ELR (cell line): Measurements from ENCODE around the gene ZBTB8OS.
"Not testable (repeated sequence)": the region's sequence is repeated elsewhere in the genome, so short reads cannot be mapped to it uniquely, and the experiment has no call there.

Experiments used
- DNase-seq: peaks from one replicate; pipeline ENCODE4 v3.0.0-alpha.2; 2015; ENCODE audit warnings: low read depth

The ZBTB8OS gene

DNA sequence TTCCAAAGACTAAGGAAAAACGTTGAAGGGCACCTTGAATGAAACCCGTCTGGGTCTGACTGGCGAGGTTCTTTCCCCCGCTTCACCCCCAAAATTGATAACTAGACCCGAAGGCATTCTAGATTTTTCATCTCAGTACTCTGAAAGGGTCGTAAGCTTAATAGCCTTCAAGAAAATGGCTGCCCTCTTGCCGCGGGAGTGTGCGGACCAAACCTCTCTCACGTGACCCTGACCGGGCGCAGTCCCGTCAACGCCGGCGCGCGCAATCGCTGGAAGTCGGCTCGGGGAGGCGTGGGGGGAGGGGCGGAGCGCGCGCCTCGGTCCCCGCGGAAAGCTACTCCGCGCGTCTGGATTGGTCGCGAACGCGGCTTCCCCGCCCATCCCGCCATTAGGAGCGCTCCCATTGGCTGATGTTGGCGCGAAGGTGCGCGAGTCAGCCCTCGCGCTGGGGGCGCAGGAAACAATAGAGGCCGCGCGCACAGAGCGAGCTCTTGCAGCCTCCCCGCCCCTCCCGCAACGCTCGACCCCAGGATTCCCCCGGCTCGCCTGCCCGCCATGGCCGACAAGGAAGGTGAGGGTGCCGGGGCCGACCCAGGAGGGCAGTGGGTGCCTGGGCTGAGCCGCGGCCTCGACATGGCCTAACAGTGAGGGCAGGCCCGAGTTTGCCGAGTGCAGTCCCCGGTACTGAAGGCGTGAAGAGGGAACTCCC lies 556 bp upstream of the ZBTB8OS start, which contains the start of gene RBBP4:
TSS of gene RBBP4 (plus strand) at position 457 of the 709 bp plus-strand sequence. CDS start at position 556, 99 bp downstream.
- peak; percentile 97 for DNase-seq

DNA sequence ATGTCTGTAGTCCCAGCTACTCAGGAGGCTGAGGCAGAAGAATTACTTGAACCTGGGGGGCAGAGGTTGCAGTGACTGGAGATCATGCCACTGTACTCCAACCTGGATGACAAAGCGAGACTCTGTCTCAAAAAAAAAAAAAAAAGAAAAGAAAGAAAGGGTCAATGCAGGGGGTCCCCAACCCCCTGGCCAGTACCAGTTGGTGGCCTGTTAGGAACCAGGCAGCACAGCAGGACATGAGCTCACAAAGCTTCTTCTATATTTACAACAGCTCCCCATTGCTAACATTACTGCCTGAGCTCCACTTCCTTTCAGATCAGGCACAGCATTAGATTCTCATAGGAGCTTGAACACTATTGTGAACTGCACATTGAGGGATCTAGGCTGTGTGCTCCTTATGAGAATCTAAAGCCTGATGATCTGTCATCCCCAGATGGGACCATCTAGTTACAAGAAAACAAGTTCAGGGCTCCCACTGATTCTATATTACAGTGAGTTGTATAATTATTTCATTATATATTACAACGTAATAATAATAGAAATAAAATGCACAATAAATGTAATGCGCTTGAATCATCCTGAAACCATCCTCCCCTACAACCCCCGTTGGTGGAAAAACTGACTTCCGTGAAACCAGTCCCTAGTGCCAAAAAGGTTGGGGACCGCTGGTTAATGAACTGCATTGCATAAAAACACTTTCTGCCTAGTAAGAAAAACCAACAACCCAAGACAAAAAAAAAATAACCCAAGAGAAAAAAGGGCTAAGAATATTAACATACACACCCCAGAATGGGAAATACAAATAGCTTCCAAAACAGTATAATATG lies 2.8 kb downstream of the ZBTB8OS start:
- no peak for DNase-seq

- no peak for DNase-seq
Measured at GRCh38 chr1:32644426-32644825, 5.9 kb downstream of the ZBTB8OS start.

DNA sequence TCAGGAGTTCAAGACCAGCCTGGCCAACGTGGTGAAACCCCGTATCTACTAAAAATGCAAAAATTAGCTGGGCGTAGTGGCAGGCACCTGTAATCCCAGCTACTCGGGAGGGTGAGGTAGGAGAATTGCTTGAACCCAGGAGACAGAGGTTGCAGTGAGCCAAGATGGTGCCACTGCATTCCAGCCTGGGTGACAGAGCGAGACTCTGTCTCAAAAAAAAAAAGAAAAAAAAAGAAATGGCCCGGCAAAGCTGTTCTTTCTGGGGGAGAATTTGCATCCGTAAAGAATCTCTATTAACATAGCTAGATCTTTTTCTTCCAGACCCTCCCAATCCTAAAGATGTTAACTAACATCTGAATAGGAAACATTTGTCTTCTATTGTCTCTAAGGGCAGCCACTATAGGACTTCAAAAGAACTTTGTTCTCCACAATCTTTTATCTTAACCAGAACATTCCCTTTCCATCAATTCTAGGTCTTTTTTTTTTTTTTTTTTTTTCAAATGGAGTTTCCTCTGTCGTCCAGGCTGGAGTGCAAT lies 8.0 kb downstream of the ZBTB8OS start:
- not testable (repeated sequence) for DNase-seq

GRCh38 chr1:32639489-32640075 lies 10.8 kb downstream of the ZBTB8OS start:
- no peak for DNase-seq

DNA sequence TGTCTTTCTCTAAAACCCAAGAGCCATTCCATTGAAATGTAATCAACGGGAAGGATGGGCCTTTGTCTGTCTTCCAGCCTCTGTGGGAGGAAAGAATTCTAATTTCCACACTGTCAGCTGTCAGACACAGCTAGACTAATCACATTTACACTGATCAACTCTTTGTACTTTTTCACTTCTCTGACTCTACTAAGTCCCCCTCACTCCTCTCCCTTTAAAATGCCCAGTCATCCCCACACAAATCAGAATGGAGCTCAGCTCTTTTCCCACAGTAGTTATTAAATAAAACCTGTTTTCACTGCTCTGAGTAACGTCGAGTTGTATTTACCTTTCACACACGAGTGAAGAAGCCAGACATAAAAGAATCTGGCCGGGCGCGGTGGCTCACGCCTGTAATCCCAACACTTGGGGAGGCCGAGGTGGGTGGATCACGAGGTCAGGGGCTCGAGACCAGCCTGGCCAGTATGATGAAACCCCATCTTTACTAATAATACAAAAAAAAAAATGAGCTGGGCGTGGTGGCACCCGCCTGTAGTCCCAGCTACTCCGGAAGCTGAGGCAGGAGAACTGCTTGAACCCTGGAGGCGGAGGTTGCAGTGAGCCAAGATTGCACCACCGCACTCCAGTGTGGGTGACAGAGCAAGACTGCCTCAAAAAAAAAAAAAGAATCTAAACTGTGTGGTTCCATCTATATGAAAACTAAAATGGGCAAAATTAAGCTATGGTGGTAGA lies 13.3 kb downstream of the ZBTB8OS start:
- DNase-seq = no peak

- DNase-seq = no peak
Measured at GRCh38 chr1:32635508-32636277, 14.7 kb downstream of the ZBTB8OS start.

GRCh38 chr1:32632829-32633228 lies 17.5 kb downstream of the ZBTB8OS start:
- no peak for DNase-seq

GRCh38 chr1:32630173-32630572 lies 20.2 kb downstream of the ZBTB8OS start:
- not testable (repeated sequence) for DNase-seq

DNA sequence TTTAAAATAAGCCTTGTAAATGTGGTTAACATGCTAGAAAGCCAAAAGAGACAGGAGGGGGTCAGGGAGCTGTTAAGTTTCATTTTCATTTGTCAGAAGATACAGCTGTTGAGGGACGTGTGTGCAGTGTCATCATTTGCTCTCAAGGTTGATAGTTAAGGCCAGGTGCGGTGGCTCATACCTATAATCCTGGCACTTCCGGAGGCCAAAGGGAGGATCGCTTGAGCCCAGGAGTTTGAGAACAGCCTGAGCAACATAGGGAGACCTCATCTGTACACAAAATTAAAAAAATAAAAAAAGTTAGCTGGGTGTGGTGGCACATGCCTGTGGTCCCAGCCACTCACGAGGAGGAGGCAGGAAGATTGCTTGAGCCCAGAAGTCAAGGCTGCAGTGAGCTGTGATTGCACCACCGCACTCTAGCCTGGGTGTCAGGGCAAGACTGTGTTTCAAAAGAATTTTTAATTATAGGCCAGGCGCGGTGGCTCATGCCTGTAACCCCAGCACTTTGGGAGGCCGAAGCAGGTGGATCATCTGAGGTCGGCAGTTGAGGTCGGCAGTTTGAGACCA lies 22.7 kb downstream of the ZBTB8OS start:
- no peak for DNase-seq

- DNase-seq = no peak
Measured at GRCh38 chr1:32626176-32626575, 24.2 kb downstream of the ZBTB8OS start.

- no peak for DNase-seq
Measured at GRCh38 chr1:32623775-32624174, 26.6 kb downstream of the ZBTB8OS start.

- no peak for DNase-seq
Measured at GRCh38 chr1:32622806-32623681, 27.3 kb downstream of the ZBTB8OS start.

DNA sequence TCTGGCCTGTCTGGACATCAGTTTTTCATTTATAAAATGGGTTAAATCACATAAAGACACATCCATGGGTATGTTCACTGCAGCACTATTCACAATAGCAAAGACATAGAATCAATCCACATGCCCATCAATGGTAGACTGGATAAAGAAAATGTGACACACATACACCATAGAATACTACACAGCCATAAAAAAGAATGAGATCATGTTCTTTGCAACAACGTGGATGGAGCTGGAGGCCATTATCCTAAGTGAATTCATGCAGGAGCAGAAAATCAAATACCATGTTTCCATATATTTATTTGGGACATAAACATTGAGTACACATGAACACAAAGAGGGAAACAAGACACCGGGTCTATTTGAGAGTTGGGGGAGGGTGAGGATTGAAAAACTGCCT lies 28.1 kb downstream of the ZBTB8OS start:
- DNase-seq = no peak

DNA sequence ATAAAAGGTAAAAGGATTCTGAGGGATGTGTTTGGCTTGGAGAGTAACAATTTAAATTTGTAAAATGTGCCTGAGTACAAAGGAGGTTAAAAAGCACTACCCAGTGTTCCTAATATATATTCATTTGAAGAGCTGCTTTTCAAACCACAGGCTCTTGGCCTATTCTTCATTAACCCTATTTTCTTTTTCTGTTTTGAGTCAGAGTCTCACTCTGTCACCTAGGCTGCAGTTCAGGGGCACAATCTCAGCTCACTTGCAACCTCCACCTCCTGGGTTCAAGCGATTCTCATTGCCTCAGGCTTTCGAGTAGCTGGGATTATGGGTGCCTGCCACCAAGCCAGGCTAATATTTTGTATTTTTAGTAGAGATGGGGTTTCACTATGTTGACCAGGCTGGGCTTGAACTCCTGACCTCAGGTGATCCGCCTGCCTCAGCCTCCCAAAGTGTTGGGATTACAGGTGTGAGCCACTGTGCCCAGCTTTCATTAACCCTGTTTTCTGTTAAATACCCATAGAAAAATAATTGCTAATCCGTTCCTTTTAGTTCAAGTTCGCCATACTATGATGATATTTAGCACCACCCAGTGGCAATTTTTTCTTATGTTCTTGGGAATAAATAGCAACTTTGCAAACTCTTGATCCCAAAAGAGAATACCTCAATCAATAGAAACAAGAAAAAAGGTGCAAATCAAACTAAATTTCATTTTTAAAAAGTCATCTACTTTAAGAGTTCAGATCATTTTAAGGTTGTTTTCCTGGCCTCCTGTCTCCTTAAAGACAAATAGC lies 30.5 kb downstream of the ZBTB8OS start:
- peak; percentile 43 for DNase-seq

DNA sequence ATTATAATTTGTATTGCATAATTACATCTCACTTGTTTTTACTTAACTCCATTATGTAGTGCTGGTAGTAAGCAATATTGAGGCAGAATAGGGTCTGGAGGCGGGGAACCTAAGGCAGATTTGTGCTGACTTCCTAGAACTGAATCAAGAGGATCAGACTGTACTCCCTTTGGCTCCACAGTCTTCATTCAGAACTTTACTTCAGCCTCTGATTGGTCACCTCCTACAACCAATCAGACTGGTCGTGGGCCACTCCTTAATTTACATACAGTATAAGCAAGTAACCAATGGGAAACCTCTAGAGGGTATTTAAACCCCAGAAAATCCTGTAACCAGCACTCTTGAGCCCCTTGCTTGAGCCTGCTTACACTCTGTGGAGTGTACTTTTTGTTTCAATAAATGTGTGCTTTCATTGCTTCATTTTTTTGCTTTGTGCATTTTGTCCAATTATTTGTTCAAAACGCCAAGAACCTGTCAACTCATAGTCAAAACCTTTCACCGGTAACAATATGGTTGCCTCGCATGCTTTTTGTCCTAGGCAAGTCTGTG lies 31.6 kb downstream of the ZBTB8OS start:
- peak; percentile 26 for DNase-seq

GRCh38 chr1:32613472-32613871 lies 36.9 kb downstream of the ZBTB8OS start:
- DNase-seq = no peak

- peak; percentile 89 for DNase-seq
Measured at GRCh38 chr1:32612189-32612881, 38.0 kb downstream of the ZBTB8OS start.
